ENCODE results near the gene USP17L21. TPM values are rescaled to one million over a fixed set of nuclear protein-coding genes. Genes with fewer than 3 reads are reported as not detected.
"Not testable (repeated sequence)": the region's sequence is repeated elsewhere in the genome, so short reads cannot be mapped to it uniquely, and the experiment has no call there.

USP17L21 gene
- total and polyA plus RNA-seq, 2 donors (not counting 1 experiment from before 2014, with no cell fraction given): not detected

GRCh38 chr4:9267319-9267718 is 4.6 kb downstream of the USP17L21 start, which contains the start of gene USP17L22:
Gene USP17L22 (plus strand): TSS chr4:9267619. CDS start chr4:9267619, 0 bp downstream.
- H3K27ac ChIP-seq (ENCODE audit: low read length in 2 of 2); H3K36me3 ChIP-seq (replicated peaks in 1 of 2; ENCODE audit: control extremely low read depth in 1 of 2, control insufficient read depth in 1 of 2, extremely low read depth in 1 of 2, insufficient read depth in 2 of 2, low read length in 1 of 2); H4K20me1 ChIP-seq (ENCODE audit: control insufficient read depth, insufficient read depth, low read length, poor library complexity, severe bottlenecking); H3K27ac Mint-ChIP-seq; H3K4me2 ChIP-seq (replicated peaks; ENCODE audit: low read depth, low read length, poor library complexity, severe bottlenecking); H3K9ac ChIP-seq (ENCODE audit: low read length); H3K9me3 ChIP-seq (ENCODE audit: control extremely low read depth in 1 of 3, control insufficient read depth in 2 of 3, insufficient read depth in 1 of 3, low read length in 2 of 3); H2AFZ ChIP-seq (ENCODE audit: insufficient read depth, low read depth, low read length, poor library complexity, severe bottlenecking); H3K4me3 Mint-ChIP-seq; POLR2A ChIA-PET; CTCF ChIA-PET; H3K4me3 ChIP-seq (ENCODE audit: control extremely low read depth in 1 of 5, extremely low read depth in 1 of 5, insufficient read depth in 1 of 5, low read depth in 2 of 5, low read length in 4 of 5); DNase-seq; H3K79me2 ChIP-seq (ENCODE audit: control insufficient read depth, insufficient read depth, low read length); H3K4me1 ChIP-seq (ENCODE audit: control insufficient read depth in 2 of 2, insufficient read depth in 2 of 2, low read length in 2 of 2); intact Hi-C loops (cut with micrococcal nuclease); H3K27me3 ChIP-seq (replicated peaks in 1 of 4; ENCODE audit: control extremely low read depth in 1 of 4, control insufficient read depth in 3 of 4, insufficient read depth in 4 of 4, low read length in 3 of 4); H3K9me3 Mint-ChIP-seq (ENCODE audit: insufficient read depth); H3K27me3 Mint-ChIP-seq; ATAC-seq (ENCODE audit: low read depth); H3K4me1 Mint-ChIP-seq: not testable (repeated sequence)
- no CpG with 5 or more reads among the region's 15 CpGs for WGBS (ENCODE audit: insufficient coverage)

- H3K4me3 ChIP-seq (ENCODE audit: control extremely low read depth in 1 of 5, extremely low read depth in 1 of 5, insufficient read depth in 1 of 5, low read depth in 2 of 5, low read length in 4 of 5); H3K4me2 ChIP-seq (replicated peaks; ENCODE audit: low read depth, low read length, poor library complexity, severe bottlenecking); H3K79me2 ChIP-seq (ENCODE audit: control insufficient read depth, insufficient read depth, low read length); H3K9me3 ChIP-seq (ENCODE audit: control extremely low read depth in 1 of 3, control insufficient read depth in 2 of 3, insufficient read depth in 1 of 3, low read length in 2 of 3); H3K4me1 ChIP-seq (ENCODE audit: control insufficient read depth in 2 of 2, insufficient read depth in 2 of 2, low read length in 2 of 2); H3K4me1 Mint-ChIP-seq; H3K9me3 Mint-ChIP-seq (ENCODE audit: insufficient read depth); H3K27ac Mint-ChIP-seq; H4K20me1 ChIP-seq (ENCODE audit: control insufficient read depth, insufficient read depth, low read length, poor library complexity, severe bottlenecking); DNase-seq; H3K4me3 Mint-ChIP-seq; H2AFZ ChIP-seq (ENCODE audit: insufficient read depth, low read depth, low read length, poor library complexity, severe bottlenecking); H3K36me3 ChIP-seq (replicated peaks in 1 of 2; ENCODE audit: control extremely low read depth in 1 of 2, control insufficient read depth in 1 of 2, extremely low read depth in 1 of 2, insufficient read depth in 2 of 2, low read length in 1 of 2); H3K9ac ChIP-seq (ENCODE audit: low read length); intact Hi-C loops (cut with micrococcal nuclease); H3K27me3 Mint-ChIP-seq; CTCF ChIA-PET; POLR2A ChIA-PET; H3K27me3 ChIP-seq (replicated peaks in 1 of 4; ENCODE audit: control extremely low read depth in 1 of 4, control insufficient read depth in 3 of 4, insufficient read depth in 4 of 4, low read length in 3 of 4); ATAC-seq (ENCODE audit: low read depth); H3K27ac ChIP-seq (ENCODE audit: low read length in 2 of 2): not testable (repeated sequence)
- WGBS (ENCODE audit: insufficient coverage): 89% methylated on average over 3 of the region's 10 CpGs
Measured at GRCh38 chr4:9271719-9272118, 9.0 kb downstream of the USP17L21 start.

Other genes starting within 250 kb of the USP17L21 start
- not detected in 2 replicates for gene FAM90A26, start 92.5 kb upstream of the USP17L21 start, total RNA-seq
- gene FAM90A26, start 92.5 kb upstream of the USP17L21 start, polyA plus RNA-seq: 0.04 TPM in 1 of 2 replicates, not detected in the other
- gene USP17L10, start 52.2 kb upstream of the USP17L21 start, total RNA-seq: not detected in 2 replicates
- gene USP17L10, start 52.2 kb upstream of the USP17L21 start, polyA plus RNA-seq: not detected in 2 replicates
- not detected in 2 replicates for gene USP17L11, start 47.5 kb upstream of the USP17L21 start, total RNA-seq
- gene USP17L11, start 47.5 kb upstream of the USP17L21 start, polyA plus RNA-seq: not detected in 2 replicates
- not detected in 2 replicates for gene USP17L12, start 42.7 kb upstream of the USP17L21 start, total RNA-seq
- not detected in 2 replicates for gene USP17L12, start 42.7 kb upstream of the USP17L21 start, polyA plus RNA-seq
- not detected in 2 replicates for gene USP17L13, start 38.0 kb upstream of the USP17L21 start, total RNA-seq
- not detected in 2 replicates for gene USP17L13, start 38.0 kb upstream of the USP17L21 start, polyA plus RNA-seq
- gene USP17L15, start 28.5 kb upstream of the USP17L21 start, total RNA-seq: not detected in 2 replicates
- not detected in 2 replicates for gene USP17L15, start 28.5 kb upstream of the USP17L21 start, polyA plus RNA-seq
- not detected in 2 replicates for gene USP17L17, start 19.0 kb upstream of the USP17L21 start, total RNA-seq
- gene USP17L17, start 19.0 kb upstream of the USP17L21 start, polyA plus RNA-seq: not detected in 2 replicates
- not detected in 2 replicates for gene USP17L18, start 14.2 kb upstream of the USP17L21 start, total RNA-seq
- gene USP17L18, start 14.2 kb upstream of the USP17L21 start, polyA plus RNA-seq: not detected in 2 replicates
- gene USP17L19, start 9.5 kb upstream of the USP17L21 start, total RNA-seq: not detected in 2 replicates
- not detected in 2 replicates for gene USP17L19, start 9.5 kb upstream of the USP17L21 start, polyA plus RNA-seq
- not detected in 2 replicates for gene USP17L20, start 4.7 kb upstream of the USP17L21 start, total RNA-seq
- not detected in 2 replicates for gene USP17L20, start 4.7 kb upstream of the USP17L21 start, polyA plus RNA-seq
- not detected in 2 replicates for gene USP17L22, start 4.7 kb downstream of the USP17L21 start, total RNA-seq
- gene USP17L22, start 4.7 kb downstream of the USP17L21 start, polyA plus RNA-seq: not detected in 2 replicates
- gene USP17L24, start 62.3 kb downstream of the USP17L21 start, total RNA-seq: not detected in 2 replicates
- gene USP17L24, start 62.3 kb downstream of the USP17L21 start, polyA plus RNA-seq: not detected in 2 replicates
- gene USP17L25, start 67.0 kb downstream of the USP17L21 start, total RNA-seq: not detected in 2 replicates
- gene USP17L25, start 67.0 kb downstream of the USP17L21 start, polyA plus RNA-seq: not detected in 2 replicates
- gene USP17L26, start 71.8 kb downstream of the USP17L21 start, total RNA-seq: not detected in 2 replicates
- not detected in 2 replicates for gene USP17L26, start 71.8 kb downstream of the USP17L21 start, polyA plus RNA-seq
- gene USP17L5, start 76.5 kb downstream of the USP17L21 start, total RNA-seq: not detected in 2 replicates
- gene USP17L5, start 76.5 kb downstream of the USP17L21 start, polyA plus RNA-seq: not detected in 2 replicates
- gene USP17L27, start 81.3 kb downstream of the USP17L21 start, total RNA-seq: not detected in 2 replicates
- not detected in 2 replicates for gene USP17L27, start 81.3 kb downstream of the USP17L21 start, polyA plus RNA-seq
- gene USP17L28, start 86.0 kb downstream of the USP17L21 start, total RNA-seq: not detected in 2 replicates
- gene USP17L28, start 86.0 kb downstream of the USP17L21 start, polyA plus RNA-seq: not detected in 2 replicates
- gene USP17L29, start 90.8 kb downstream of the USP17L21 start, total RNA-seq: not detected in 2 replicates
- gene USP17L29, start 90.8 kb downstream of the USP17L21 start, polyA plus RNA-seq: not detected in 2 replicates
- gene USP17L30, start 100.3 kb downstream of the USP17L21 start, total RNA-seq: not detected in 2 replicates
- gene USP17L30, start 100.3 kb downstream of the USP17L21 start, polyA plus RNA-seq: not detected in 2 replicates
- gene DEFB131A, start 181.5 kb downstream of the USP17L21 start, total RNA-seq: not detected in 2 replicates
- not detected in 2 replicates for gene DEFB131A, start 181.5 kb downstream of the USP17L21 start, polyA plus RNA-seq